ENCODE measurements around the gene LRIG1.

DNA sequence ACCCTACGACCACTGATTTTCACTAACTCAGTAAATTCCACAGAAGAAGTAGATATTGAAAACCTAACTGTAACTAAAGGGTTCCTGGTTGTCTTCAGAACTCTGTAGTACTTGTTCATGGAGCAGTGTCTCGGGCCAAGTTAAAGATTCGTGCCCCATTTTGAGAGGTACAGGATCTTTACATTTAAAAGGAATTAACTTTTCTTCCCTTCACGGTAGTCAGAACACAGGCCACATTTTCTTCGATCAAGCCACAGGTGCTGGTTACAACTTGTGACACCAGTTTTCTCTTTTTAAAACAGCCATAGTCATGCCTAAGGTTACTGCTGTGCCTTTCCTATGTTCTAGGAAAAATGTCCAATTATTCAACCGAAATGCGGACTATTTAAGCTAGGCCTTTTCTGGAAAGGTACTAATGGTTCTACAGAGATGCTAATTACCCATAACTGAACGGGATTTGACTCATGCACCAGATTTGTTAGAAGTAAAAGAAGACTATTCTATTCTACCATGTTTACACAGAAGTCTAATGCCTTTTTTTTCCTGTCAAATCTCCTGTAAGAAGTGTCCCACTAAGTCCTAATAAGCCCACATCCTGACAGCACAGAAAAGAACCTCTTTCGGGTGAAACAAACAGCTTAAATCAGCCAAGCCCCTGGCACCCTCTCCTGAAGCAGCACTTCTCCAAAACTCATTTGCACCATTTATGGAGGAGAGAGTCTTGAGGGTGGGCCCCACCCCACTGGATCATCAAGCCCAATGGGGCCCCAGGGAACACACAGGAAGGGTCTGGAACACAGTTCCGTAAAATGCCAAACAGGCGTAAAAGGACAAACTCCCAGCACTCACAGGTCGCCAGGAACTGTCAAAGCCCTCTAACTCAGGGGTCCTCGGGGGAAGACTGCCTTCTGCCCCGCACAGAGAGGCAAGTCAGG lies 1.9 kb downstream of the LRIG1 start:
- TF ChIP-seq ZNF837 (tag by site-specific recombination; IDR thresholded peaks at IDR 0.05) (no peak), CTCF (tag by site-specific recombination; IDR thresholded peaks at IDR 0.05) (no peak), YY1 (tag by site-specific recombination; IDR thresholded peaks at IDR 0.05) (no peak), REST (tag by site-specific recombination; IDR thresholded peaks at IDR 0.05) (no peak), GLI4 (tag by site-specific recombination; IDR thresholded peaks at IDR 0.05) (no peak), ZNF362 (tag by site-specific recombination; IDR thresholded peaks at IDR 0.05) (no peak), KLF1 (tag by site-specific recombination; IDR thresholded peaks at IDR 0.05) (peak; percentile 58), ZFP37 (tag by site-specific recombination; IDR thresholded peaks at IDR 0.05) (no peak), SETDB1 (IDR thresholded peaks at IDR 0.05; ENCODE audit: insufficient read length, low read length) (no peak), ZNF26 (tag by site-specific recombination; IDR thresholded peaks at IDR 0.05) (no peak), ATF2 (tag by site-specific recombination; IDR thresholded peaks at IDR 0.05; ENCODE audit: low read depth) (no peak)
